ENCODE results near the gene DDOST. TPM values are rescaled to one million over a fixed set of nuclear protein-coding genes. Genes with fewer than 3 reads are reported as not detected.

The DDOST gene
- total and polyA plus RNA-seq, 12 donors: 123 to 349 (median 202) TPM

GRCh38 chr1:20630729-20631128 is 30.4 kb downstream of the DDOST start:
- Histone ChIP-seq H3K9me3 (replicated peaks in 1 of 3) (no peaks in the 10 kb centered on the region), H3K27ac (no peak overlapping the region), H3K27me3 (no peaks in the 10 kb centered on the region), H3K4me3 (no peak overlapping the region), H3K36me3 (replicated peaks in 1 of 2) (no peaks in the 10 kb centered on the region), H3K4me1 (replicated peaks in 1 of 2) (peaks cover 12 to 13% of the 10 kb centered on the region in 2 donors)
- no peak for DNase-seq
- TF ChIP-seq CTCF (IDR thresholded peaks at IDR 0.05) (no peak), POLR2A (IDR thresholded peaks at IDR 0.05) (no peak)
- intact Hi-C loops (cut with DNase I): no loop called here
- WGBS, 4 donors: 13 to 48% (median 27%) methylated on average over 4 of the region's 4 CpGs

GRCh38 chr1:20626524-20626923 is 34.6 kb downstream of the DDOST start:
- no peak for TF ChIP-seq CTCF (IDR thresholded peaks at IDR 0.05)
- no peak for TF ChIP-seq POLR2A (IDR thresholded peaks at IDR 0.05)
- no peak for DNase-seq
- no peak overlapping the region for H3K4me3 ChIP-seq
- 57 to 80% (median 74%) methylated on average over 1 of the region's 1 CpG for WGBS, 4 donors
- H3K9me3 ChIP-seq (replicated peaks in 1 of 3): no peaks in the 10 kb centered on the region
- H3K36me3 ChIP-seq (replicated peaks in 1 of 2): no peaks in the 10 kb centered on the region
- H3K27me3 ChIP-seq: no peaks in the 10 kb centered on the region
- no peaks in the 10 kb centered on the region for H3K4me1 ChIP-seq (replicated peaks in 1 of 2)
- intact Hi-C loops (cut with DNase I): no loop called here
- no peak overlapping the region for H3K27ac ChIP-seq

- intact Hi-C loops (cut with DNase I): no loop called here
- 53 to 90% (median 74%) methylated on average over 1 of the region's 1 CpG for WGBS, 4 donors
These were observed 35.1 kb downstream of the DDOST start for GRCh38 chr1:20626098-20626427.

GRCh38 chr1:20625176-20626097 is 35.7 kb downstream of the DDOST start:
- Histone ChIP-seq H3K36me3 (replicated peaks in 1 of 2) (no peaks in the 10 kb centered on the region), H3K9me3 (replicated peaks in 1 of 3) (no peaks in the 10 kb centered on the region), H3K4me3 (no peak overlapping the region), H3K4me1 (replicated peaks in 1 of 2) (no peaks in the 10 kb centered on the region), H3K27me3 (no peaks in the 10 kb centered on the region), H3K27ac (no peak overlapping the region)
- WGBS, 4 donors: 83 to 91% (median 89%) methylated on average over 3 of the region's 3 CpGs
- intact Hi-C loops (cut with DNase I): no loop called here
- DNase-seq: no peak
- TF ChIP-seq POLR2A (IDR thresholded peaks at IDR 0.05) (no peak), CTCF (IDR thresholded peaks at IDR 0.05) (no peak)

More at GRCh38 chr1:20626098-20626427, 35.1 kb downstream of the DDOST start:
- Histone ChIP-seq H3K9me3 (replicated peaks in 1 of 3) (no peaks in the 10 kb centered on the region), H3K4me1 (replicated peaks in 1 of 2) (no peaks in the 10 kb centered on the region), H3K36me3 (replicated peaks in 1 of 2) (no peaks in the 10 kb centered on the region), H3K27ac (no peak overlapping the region), H3K27me3 (no peaks in the 10 kb centered on the region), H3K4me3 (no peak overlapping the region)
- no peak for DNase-seq
- TF ChIP-seq POLR2A (IDR thresholded peaks at IDR 0.05) (no peak), CTCF (IDR thresholded peaks at IDR 0.05) (no peak)

Measured in adrenal gland (tissue), 12 donors.